PC-9 (cell line): ENCODE results near the gene MSMO1. TPM values are rescaled to one million over a fixed set of nuclear protein-coding genes. Genes with fewer than 3 reads are reported as not detected.
A peak's percentile ranks its signal among the peaks of the same experiment; 100 is the strongest.

Experiments
- BruUV-seq: library from RNA; stranded (reverse); fragments of 400-500 nt; replicated peaks from 2 replicates; lab custom pipeline; 2021; lab: Mats Ljungman, UMichigan
- CTCF ChIA-PET: fragments of 300-600 bp; sonication (Branson Sonifier 250); formaldehyde crosslinking; loops from one replicate; lab custom pipeline; 2022; ENCODE audit warnings: antibody characterized with exemption; lab: Charles Lee
- POLR2A ChIA-PET: fragments of 300-600 bp; sonication (Branson Sonifier 250); formaldehyde crosslinking; loops from one replicate; lab custom pipeline; 2022; ENCODE audit warnings: antibody characterized with exemption; ENCODE audit not compliant: unreplicated experiment; lab: Charles Lee
- DNase-seq, 2 experiments: peaks; one replicate each; pipeline versions ENCODE4 v3.0.0 to v3.0.0-alpha.2; 2015 to 2022; ENCODE audit warnings: mixed read lengths in 1 of 2
- H2AFZ ChIP-seq: fragments of 200-600 bp; sonication (generic); 2 replicates; pipeline ENCODE4 v1.8.1; 2017; ENCODE audit warnings: antibody characterized with exemption
- H3F3A ChIP-seq: fragments of 200-600 bp; sonication (generic); 2 replicates; pipeline ENCODE4 v1.8.1; 2017; ENCODE audit warnings: antibody characterized with exemption, mild to moderate bottlenecking, low read depth; ENCODE audit not compliant: insufficient read depth
- H3K27ac ChIP-seq: fragments of 200-600 bp; sonication (generic); 2 replicates; pipeline ENCODE4 v1.6.1; 2016; ENCODE audit warnings: mixed run types
- H3K27me3 ChIP-seq: fragments of 200-600 bp; sonication (generic); 2 replicates; pipeline ENCODE4 v1.6.1; 2016; ENCODE audit warnings: low read depth, mixed run types; ENCODE audit not compliant: insufficient read depth
- H3K36me3 ChIP-seq: fragments of 200-600 bp; sonication (generic); 2 replicates; pipeline ENCODE4 v1.6.1; 2016; ENCODE audit warnings: low read depth, mixed run types
- H3K4me1 ChIP-seq: fragments of 200-600 bp; sonication (generic); replicated peaks from 2 replicates; pipeline ENCODE4 v1.6.1; 2016; ENCODE audit warnings: mixed run types; ENCODE audit not compliant: insufficient read depth
- H3K4me2 ChIP-seq: fragments of 200-600 bp; sonication (generic); 2 replicates; pipeline ENCODE4 v1.6.1; 2017; ENCODE audit warnings: mixed run types
- H3K4me3 ChIP-seq: fragments of 200-600 bp; sonication (generic); 2 replicates; pipeline ENCODE4 v1.6.1; 2016; ENCODE audit warnings: mixed run types
- H3K79me2 ChIP-seq: fragments of 200-600 bp; sonication (generic); 2 replicates; pipeline ENCODE4 v1.6.1; 2017; ENCODE audit warnings: low read depth, mixed run types
- H3K9me2 ChIP-seq: fragments of 200-600 bp; sonication (generic); 2 replicates; pipeline ENCODE4 v1.8.1; 2017; ENCODE audit warnings: mild to moderate bottlenecking; ENCODE audit not compliant: insufficient read depth
- H3K9me3 ChIP-seq: fragments of 200-600 bp; sonication (generic); 2 replicates; pipeline ENCODE4 v1.8.1; 2016; ENCODE audit warnings: low read depth; ENCODE audit not compliant: insufficient read depth
- H4K20me1 ChIP-seq: fragments of 200-600 bp; sonication (generic); 2 replicates; pipeline ENCODE4 v1.8.1; 2017; ENCODE audit not compliant: insufficient read depth
- CTCF ChIP-seq: fragments of 200-600 bp; sonication (generic); conservative IDR thresholded peaks from 2 replicates; pipeline ENCODE4 v1.6.1; 2017; ENCODE audit warnings: mixed run types, antibody characterized with exemption, mild to moderate bottlenecking, moderate library complexity
- EZH2 ChIP-seq: fragments of 200-600 bp; sonication (generic); IDR thresholded peaks from 2 replicates; pipeline ENCODE4 v1.8.0; 2017; ENCODE audit warnings: antibody characterized with exemption, low read depth
- intact Hi-C: fragments of 100-400 bp; cut with micrococcal nuclease; formaldehyde crosslinking; loops from one replicate; pipeline ENCODE4 v1.10.0; 2022; ENCODE audit not compliant: unreplicated experiment
- total RNA-seq: library from RNA; stranded (reverse); gene quantifications from 2 replicates; pipeline ENCODE4 v1.2.3, GENCODE V29; 2021

MSMO1 gene
- total RNA-seq, 1 experiment from 2014 or later = 117 TPM

- no peaks in the 10 kb centered on the region; the same call in 1 of the 2 replicates for H3K36me3 ChIP-seq
- POLR2A ChIA-PET = interaction anchor here (0.5 to 0.6 kb wide), 2 partner anchors 148 to 213 kb away, joined by 3 to 8 read pairs; no protein-coding TSS in a partner anchor
- no peak for TF ChIP-seq EZH2
- peak overlapping the region; percentile 96 for H3K4me2 ChIP-seq
- peak; percentile 42 to 81 for DNase-seq
- H4K20me1 ChIP-seq = peaks cover 19% of the 10 kb centered on the region
- H3K79me2 ChIP-seq = peaks cover 33% of the 10 kb centered on the region
- no TSS peak for BruUV-seq
- H3K9me2 ChIP-seq = no peaks in the 10 kb centered on the region
- H3K27me3 ChIP-seq = no peaks in the 10 kb centered on the region
- intact Hi-C loops = loop anchor here (1.0 to 10.0 kb wide), 3 partner anchors 117 to 1831 kb away; partner anchors contain the start of gene TMA16
- no peak overlapping the region for H2AFZ ChIP-seq
- CTCF ChIA-PET = no interaction called here
- peak overlapping the region; percentile 98 for H3K4me3 ChIP-seq
- peak overlapping the region; percentile 96 for H3K27ac ChIP-seq
- peaks cover 19% of the 10 kb centered on the region for H3F3A ChIP-seq
- H3K4me1 ChIP-seq = peaks cover 41% of the 10 kb centered on the region
- H3K9me3 ChIP-seq = no peaks in the 10 kb centered on the region
Measured at GRCh38 chr4:165325732-165326512, 1.5 kb upstream of the MSMO1 start.

- H3K9me2 ChIP-seq = no peaks in the 10 kb centered on the region
- H3K4me3 ChIP-seq = peak overlapping the region; percentile 98
- no peaks in the 10 kb centered on the region for H3K9me3 ChIP-seq
- CTCF ChIA-PET = interaction anchor here (1.0 kb wide), 2 partner anchors 196 to 214 kb away, joined by 3 to 5 read pairs; partner anchors contain the start of gene TMEM192
- peaks cover 19% of the 10 kb centered on the region for H3F3A ChIP-seq
- POLR2A ChIA-PET = interaction anchor here (0.6 to 1.0 kb wide), 6 partner anchors 17 to 447 kb away, joined by 3 to 6 read pairs (median 6); partner anchors contain the start of gene TMEM192
- peak; percentile 36 to 41 for DNase-seq
- intact Hi-C loops = loop anchor here (1.0 to 10.0 kb wide), 5 partner anchors 113 to 1832 kb away; partner anchors contain the start of gene TMA16
- H2AFZ ChIP-seq = peak overlapping the region; percentile 81; the same call in 1 of the 2 replicates
- H3K27ac ChIP-seq = peak overlapping the region; percentile 96
- no peaks in the 10 kb centered on the region; the same call in 1 of the 2 replicates for H3K36me3 ChIP-seq
- TSS peak; percentile 76 for BruUV-seq
- H3K79me2 ChIP-seq = peaks cover 42% of the 10 kb centered on the region
- H3K4me1 ChIP-seq = peaks cover 49% of the 10 kb centered on the region
- H3K4me2 ChIP-seq = peak overlapping the region; percentile 96
- no peak for TF ChIP-seq EZH2
- TF ChIP-seq CTCF = no peak
- peaks cover 27% of the 10 kb centered on the region for H4K20me1 ChIP-seq
- no peaks in the 10 kb centered on the region for H3K27me3 ChIP-seq
Measured at GRCh38 chr4:165326831-165327210, 648 bp upstream of the MSMO1 start.

GRCh38 chr4:165328101-165328425, 594 bp downstream of the MSMO1 start:
- no peak for DNase-seq
- intact Hi-C loops = loop anchor here (10.0 kb wide), 1 partner anchor 1833 kb away; the partner anchor contains the start of gene TMA16
- Histone ChIP-seq H3F3A (peaks cover 22% of the 10 kb centered on the region), H3K9me3 (no peaks in the 10 kb centered on the region), H3K27ac (peak overlapping the region; percentile 43), H3K4me2 (peak overlapping the region; percentile 98), H3K79me2 (peaks cover 55% of the 10 kb centered on the region), H3K27me3 (no peaks in the 10 kb centered on the region), H4K20me1 (peaks cover 38% of the 10 kb centered on the region), H3K9me2 (no peaks in the 10 kb centered on the region), H2AFZ (peak overlapping the region; percentile 79), H3K4me3 (peak overlapping the region; percentile 80), H3K4me1 (peaks cover 49% of the 10 kb centered on the region), H3K36me3 (peaks cover 1% of the 10 kb centered on the region)
- POLR2A ChIA-PET = no interaction called here
- CTCF ChIA-PET = no interaction called here
- no TSS peak for BruUV-seq
- TF ChIP-seq EZH2 (no peak), CTCF (no peak)
